IPS-18c (cell line): Measurements from ENCODE around the gene PLEKHG5.
A peak's percentile ranks its signal among the peaks of the same experiment; 100 is the strongest.
"Not testable (repeated sequence)": the region's sequence is repeated elsewhere in the genome, so short reads cannot be mapped to it uniquely, and the experiment has no call there.

Source experiments
- H3K4me3 ChIP-seq: 2 replicates; pipeline ENCODE4 v1.7.0; 2013; ENCODE audit warnings: low read depth, mild to moderate bottlenecking, low read length, moderate library complexity; ENCODE audit not compliant: insufficient read depth
- H3K9me3 ChIP-seq: one replicate; pipeline ENCODE4 v1.6.1; 2013; ENCODE audit warnings: mild to moderate bottlenecking, low read length, moderate library complexity; ENCODE audit not compliant: control insufficient read depth, insufficient read depth

Gene PLEKHG5

GRCh38 chr1:6447818-6448748 lies 43.4 kb downstream of the PLEKHG5 start:
- H3K9me3 ChIP-seq, result no peaks in the 10 kb centered on the region
- H3K4me3 ChIP-seq, result peak overlapping the region; percentile 60

DNA sequence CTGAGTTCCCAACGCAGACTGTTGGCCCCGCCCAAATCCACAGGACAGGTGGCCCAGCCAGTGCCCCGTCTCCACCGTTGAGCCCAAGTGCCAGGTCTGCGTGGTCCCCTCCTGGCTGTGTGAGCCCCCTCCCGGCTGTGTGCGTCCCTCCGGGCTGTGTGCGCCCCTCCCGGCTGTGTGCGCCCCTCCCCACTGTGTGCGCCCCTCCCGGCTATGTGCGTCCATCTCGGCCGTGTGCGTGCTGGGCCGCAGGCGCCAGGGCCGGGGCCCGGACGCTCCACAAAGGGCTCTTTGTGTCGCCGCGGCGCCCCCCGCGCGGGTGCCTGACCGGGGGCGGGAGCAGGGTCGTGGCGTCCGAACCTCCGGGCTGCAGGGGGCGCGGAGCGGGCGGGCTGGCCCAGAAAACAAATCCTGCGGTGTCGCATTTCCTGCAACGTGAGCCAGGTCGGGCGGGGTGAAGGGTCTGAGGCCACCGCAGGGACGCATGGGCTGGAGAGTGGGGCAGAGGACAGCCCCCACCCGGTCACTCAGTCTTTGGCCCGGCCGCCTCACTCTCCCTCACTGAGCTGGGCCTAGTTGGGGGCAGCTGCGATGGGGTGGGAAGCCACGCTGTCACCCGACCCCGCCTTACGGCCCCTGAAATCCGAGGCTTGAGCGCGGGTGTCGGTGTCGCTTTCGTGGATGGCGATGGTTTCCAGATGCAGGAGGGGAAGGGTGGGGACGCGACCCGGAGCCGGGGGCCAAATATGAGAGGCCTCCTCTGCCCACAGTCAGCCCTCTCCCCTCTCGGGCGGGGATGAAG lies 44.2 kb downstream of the PLEKHG5 start:
- H3K4me3 ChIP-seq, result peak overlapping the region; percentile 60
- H3K9me3 ChIP-seq, result no peaks in the 10 kb centered on the region

GRCh38 chr1:6446665-6447015 lies 44.8 kb downstream of the PLEKHG5 start:
- H3K9me3 ChIP-seq, result no peaks in the 10 kb centered on the region
- peak overlapping the region; percentile 60; the same call in 1 of the 2 replicates for H3K4me3 ChIP-seq

- H3K4me3 ChIP-seq, H3K9me3 ChIP-seq: not testable (repeated sequence)
These were observed 45.5 kb downstream of the PLEKHG5 start for GRCh38 chr1:6445929-6446328.

DNA sequence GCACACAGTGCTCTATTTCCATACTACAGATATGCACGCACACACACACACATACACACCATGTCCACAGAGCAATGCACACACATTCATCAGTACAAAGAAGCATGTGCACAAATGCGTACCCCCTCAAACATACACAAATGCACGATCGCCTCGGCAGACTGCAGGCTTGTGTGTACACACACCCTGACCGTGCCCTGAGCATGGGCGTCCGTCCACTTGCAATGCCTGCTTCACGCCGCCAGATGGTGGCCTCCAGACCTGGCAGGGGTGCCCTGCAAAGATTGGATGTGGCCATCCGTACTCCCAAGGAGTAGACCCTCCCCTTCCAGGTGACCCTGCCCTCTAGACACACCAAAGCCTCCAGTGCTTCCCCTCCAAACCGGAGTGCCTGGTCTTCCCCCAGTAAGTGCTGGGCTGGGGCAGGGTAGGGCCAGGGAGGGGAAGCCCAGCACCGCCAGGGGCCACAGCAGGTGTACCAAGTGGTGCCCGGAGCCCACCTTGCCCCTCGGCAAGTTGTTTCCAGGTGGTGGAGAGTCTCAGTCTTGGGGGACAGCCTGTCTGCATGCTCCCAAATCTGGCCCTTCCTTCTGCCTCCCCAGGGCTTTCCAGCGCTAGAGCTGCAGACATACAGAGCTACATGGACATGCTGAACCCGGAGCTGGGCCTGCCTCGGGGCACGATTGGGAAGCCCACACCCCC lies 46.3 kb downstream of the PLEKHG5 start:
- Histone ChIP-seq H3K4me3 (no peak overlapping the region), H3K9me3 (no peaks in the 10 kb centered on the region)

GRCh38 chr1:6444377-6444776 lies 47.1 kb downstream of the PLEKHG5 start:
- H3K4me3 ChIP-seq, result no peak overlapping the region
- no peaks in the 10 kb centered on the region for H3K9me3 ChIP-seq

GRCh38 chr1:6443339-6444115 lies 47.9 kb downstream of the PLEKHG5 start:
- H3K4me3 ChIP-seq, result no peak overlapping the region
- H3K9me3 ChIP-seq, result no peaks in the 10 kb centered on the region

DNA sequence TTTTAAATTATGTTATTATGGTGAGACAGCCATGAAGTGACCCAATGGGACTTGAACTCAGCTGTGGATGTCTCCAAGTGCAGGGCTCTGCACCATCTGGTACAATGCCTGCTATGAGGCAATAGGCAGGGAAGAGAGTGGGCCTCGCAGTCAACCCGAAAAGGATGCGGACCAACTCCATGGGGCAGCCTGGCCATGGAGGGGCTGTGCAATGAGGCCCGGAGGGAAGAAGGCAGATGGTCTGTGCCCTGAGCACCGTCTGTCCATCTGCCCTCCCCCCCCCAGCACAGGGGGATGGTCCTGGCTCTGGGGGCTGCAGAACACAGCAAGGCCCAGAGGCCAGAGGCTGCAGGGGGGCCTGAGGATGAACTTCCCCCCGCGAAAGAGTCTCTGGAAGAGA lies 49.9 kb downstream of the PLEKHG5 start:
- no peak overlapping the region for H3K4me3 ChIP-seq

GRCh38 chr1:6440198-6441126 lies 51.0 kb downstream of the PLEKHG5 start:
- H3K4me3 ChIP-seq, result peak overlapping the region; percentile 50; the same call in 1 of the 2 replicates
- H3K9me3 ChIP-seq, result no peaks in the 10 kb centered on the region

More for the DNA sequence above, 49.9 kb downstream of the PLEKHG5 start:
- H3K9me3 ChIP-seq, result no peaks in the 10 kb centered on the region

DNA sequence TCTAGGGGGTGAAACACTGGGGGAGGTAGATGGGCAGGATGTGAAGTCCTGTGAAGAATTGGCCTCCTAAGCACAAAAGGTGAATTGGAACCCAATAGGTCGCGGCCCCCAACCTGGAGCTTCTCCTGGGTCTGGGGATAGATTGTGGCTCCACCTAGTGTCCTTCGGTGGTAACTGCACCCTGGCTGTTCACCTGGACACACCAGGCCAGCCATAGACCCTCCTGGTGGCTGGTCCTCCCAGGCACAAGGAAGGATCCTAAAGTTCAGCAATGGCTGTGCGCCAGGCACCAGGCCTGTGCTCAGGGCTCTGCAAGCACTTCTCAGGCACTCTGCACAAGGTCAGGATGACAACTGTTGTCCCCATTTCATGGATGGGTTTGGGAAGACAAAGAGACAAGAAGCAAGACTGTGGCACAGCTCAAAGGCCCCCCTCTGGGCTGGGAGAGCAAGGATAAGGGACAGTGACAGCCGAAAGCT lies 53.4 kb downstream of the PLEKHG5 start:
- Histone ChIP-seq H3K9me3 (no peaks in the 10 kb centered on the region), H3K4me3 (no peak overlapping the region)

DNA sequence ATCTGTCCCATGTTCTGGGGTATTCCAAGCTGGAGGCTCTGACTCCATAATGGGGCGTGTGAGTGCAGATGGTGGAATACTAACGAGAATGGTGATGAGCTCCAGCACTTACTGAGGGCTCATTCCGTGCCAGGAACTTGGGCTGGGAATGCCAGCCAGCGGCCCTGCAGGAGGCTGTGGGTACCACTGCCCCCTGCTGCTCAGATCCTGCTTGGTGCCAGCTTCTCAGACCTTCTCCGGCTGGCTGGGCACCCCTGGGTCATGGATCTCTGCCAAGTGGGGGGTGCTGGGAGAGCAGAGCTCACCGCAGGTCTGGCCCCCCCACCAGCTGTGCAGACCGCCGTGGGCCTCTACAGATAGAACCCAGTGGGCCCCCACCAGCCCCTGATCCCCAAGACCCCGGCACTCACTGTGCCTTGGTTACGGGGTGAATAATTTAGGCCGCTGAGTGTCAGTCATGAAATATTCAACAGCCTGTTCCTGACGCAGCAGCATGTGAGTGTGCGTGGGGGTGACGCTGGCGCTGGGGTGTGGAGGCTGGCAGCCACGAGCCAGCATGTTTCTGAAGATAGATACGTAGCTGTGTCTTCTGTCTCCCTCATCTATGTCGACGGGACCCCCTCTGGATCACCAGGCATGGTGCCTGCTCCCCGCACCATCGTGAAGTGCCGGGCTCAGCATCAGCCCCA lies 54.3 kb downstream of the PLEKHG5 start:
- H3K4me3 ChIP-seq, H3K9me3 ChIP-seq: not testable (repeated sequence)

GRCh38 chr1:6436277-6436676 lies 55.2 kb downstream of the PLEKHG5 start:
- H3K4me3 ChIP-seq, H3K9me3 ChIP-seq: not testable (repeated sequence)

DNA sequence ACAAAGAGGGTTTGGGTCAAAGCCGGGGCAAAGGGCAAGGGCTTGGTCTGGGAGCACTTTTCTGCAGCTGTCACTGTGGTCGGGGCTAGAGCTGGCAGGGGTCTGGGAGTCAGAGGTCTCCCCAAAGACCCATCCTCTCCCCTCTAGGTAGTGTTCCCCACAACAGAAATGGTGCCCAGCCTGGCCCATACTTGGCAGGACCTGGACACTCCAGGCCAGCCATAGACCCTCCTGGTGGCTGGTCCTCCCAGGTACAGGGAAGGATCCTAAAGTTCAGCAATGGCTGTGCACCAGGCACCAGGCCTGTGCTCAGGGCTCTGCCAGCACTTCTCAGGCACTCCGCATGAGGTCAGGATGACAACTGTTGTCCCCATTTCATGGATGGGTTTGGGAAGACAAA lies 55.9 kb downstream of the PLEKHG5 start:
- Histone ChIP-seq H3K9me3 (no peaks in the 10 kb centered on the region), H3K4me3 (no peak overlapping the region)

DNA sequence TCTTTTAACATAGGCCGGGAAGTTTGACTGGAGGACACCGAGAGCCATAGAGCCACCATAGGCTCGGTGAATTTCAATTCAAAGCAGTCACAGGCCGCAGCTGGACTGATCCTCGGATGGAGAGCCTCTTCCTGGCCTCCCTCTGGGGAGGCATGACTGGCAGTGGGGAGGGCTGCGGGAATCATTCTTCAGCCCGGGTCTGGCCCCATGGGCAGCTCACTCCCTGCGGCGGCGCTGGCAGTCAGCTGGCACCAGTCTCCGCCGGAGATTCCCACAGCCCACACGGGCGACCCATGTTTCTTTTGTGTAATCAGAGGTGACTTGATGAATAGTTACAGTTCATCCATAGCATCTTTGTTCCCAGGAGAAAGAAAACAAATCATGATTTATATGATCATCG lies 56.3 kb downstream of the PLEKHG5 start:
- Histone ChIP-seq H3K4me3 (no peak overlapping the region), H3K9me3 (no peaks in the 10 kb centered on the region)

DNA sequence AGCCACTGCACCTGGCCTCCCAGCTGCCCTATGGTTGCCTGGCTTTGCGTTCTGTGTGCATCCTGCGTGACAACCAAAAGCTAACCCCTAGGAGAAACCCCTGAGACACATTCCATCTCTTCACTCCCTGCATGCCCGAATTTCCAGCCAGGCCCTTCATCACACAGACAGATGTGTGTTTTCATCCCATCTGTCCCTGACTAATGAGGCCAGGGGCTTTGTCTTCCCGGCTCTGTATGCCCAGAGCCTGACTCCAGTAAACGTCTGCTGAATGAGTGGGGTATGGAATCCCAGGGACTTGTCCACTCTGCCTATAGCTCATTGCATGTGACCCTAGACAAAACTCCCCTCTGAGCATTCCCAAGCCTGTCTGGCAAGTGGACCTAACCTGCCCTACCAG lies 57.3 kb downstream of the PLEKHG5 start:
- H3K9me3 ChIP-seq, result no peaks in the 10 kb centered on the region
- no peak overlapping the region for H3K4me3 ChIP-seq
